Measurements from ENCODE around the gene AK8. TPM values are rescaled to one million over a fixed set of nuclear protein-coding genes. Genes with fewer than 3 reads are reported as not detected.

The AK8 gene
- total RNA-seq, 3 donors from 2014 or later (not counting 1 experiment from before 2014, with no cell fraction given), result 0.14 to 0.21 (median 0.18) TPM

GRCh38 chr9:132702254-132702653 is 175.8 kb downstream of the AK8 start:
- peaks cover 16 to 19% of the 10 kb centered on the region in 2 donors for H3K27me3 Mint-ChIP-seq (ENCODE audit: low read depth in 2 of 2)
- no peaks in the 10 kb centered on the region for H3K4me1 Mint-ChIP-seq
- no peak overlapping the region for H3K27ac ChIP-seq (ENCODE audit: low read length)
- ATAC-seq (no peak), DNase-seq (no peak)
- no peaks in the 10 kb centered on the region for H3K4me1 ChIP-seq (ENCODE audit: control insufficient read depth, insufficient read depth, low read length)
- peaks cover 16% of the 10 kb centered on the region for H3K36me3 Mint-ChIP-seq
- H3K27ac Mint-ChIP-seq, result no peak overlapping the region
- H3K36me3 ChIP-seq (ENCODE audit: control insufficient read depth, insufficient read depth, low read length), result no peaks in the 10 kb centered on the region
- TF ChIP-seq CTCF (IDR thresholded peaks at IDR 0.05), result no peak
- peaks cover 5 to 6% of the 10 kb centered on the region in 2 donors for H3K9me3 Mint-ChIP-seq
- no peak overlapping the region for H3K4me3 Mint-ChIP-seq
- H3K9me3 ChIP-seq (ENCODE audit: control insufficient read depth, insufficient read depth, low read length), result peaks cover 2% of the 10 kb centered on the region
- H3K4me3 ChIP-seq (ENCODE audit: low read length), result no peak overlapping the region
- 0% methylated on average over 1 of the region's 1 CpG for WGBS (ENCODE audit: insufficient coverage)
- no peaks in the 10 kb centered on the region for H3K27me3 ChIP-seq (ENCODE audit: control insufficient read depth, insufficient read depth, low read length)
- intact Hi-C loops (cut with micrococcal nuclease), result no loop called here

GRCh38 chr9:132699956-132700355 is 178.1 kb downstream of the AK8 start:
- Mint-ChIP-seq H3K9me3 (peaks cover 5 to 10% of the 10 kb centered on the region in 2 donors), H3K36me3 (peaks cover 30% of the 10 kb centered on the region), H3K4me1 (no peaks in the 10 kb centered on the region), H3K27me3 (ENCODE audit: low read depth in 2 of 2) (peaks cover 10 to 19% of the 10 kb centered on the region in 2 donors), H3K27ac (no peak overlapping the region), H3K4me3 (no peak overlapping the region)
- intact Hi-C loops (cut with micrococcal nuclease), result no loop called here
- H3K4me3 ChIP-seq (ENCODE audit: low read length), result no peak overlapping the region
- peaks cover 5% of the 10 kb centered on the region for H3K9me3 ChIP-seq (ENCODE audit: control insufficient read depth, insufficient read depth, low read length)
- H3K4me1 ChIP-seq (ENCODE audit: control insufficient read depth, insufficient read depth, low read length), result no peaks in the 10 kb centered on the region
- 53% methylated on average over 1 of the region's 1 CpG for WGBS (ENCODE audit: insufficient coverage)
- no peaks in the 10 kb centered on the region for H3K27me3 ChIP-seq (ENCODE audit: control insufficient read depth, insufficient read depth, low read length)
- TF ChIP-seq CTCF (IDR thresholded peaks at IDR 0.05), result no peak
- no peaks in the 10 kb centered on the region for H3K36me3 ChIP-seq (ENCODE audit: control insufficient read depth, insufficient read depth, low read length)
- no peak overlapping the region for H3K27ac ChIP-seq (ENCODE audit: low read length)
- ATAC-seq (no peak), DNase-seq (no peak)

- H3K27ac ChIP-seq (ENCODE audit: low read length), result no peak overlapping the region
- H3K4me3 Mint-ChIP-seq, result no peak overlapping the region
- H3K27ac Mint-ChIP-seq, result no peak overlapping the region
- 58% methylated on average over 3 of the region's 4 CpGs for WGBS (ENCODE audit: insufficient coverage)
- peaks cover 5 to 10% of the 10 kb centered on the region in 2 donors for H3K9me3 Mint-ChIP-seq
- H3K36me3 ChIP-seq (ENCODE audit: control insufficient read depth, insufficient read depth, low read length), result no peaks in the 10 kb centered on the region
- peaks cover 7 to 19% of the 10 kb centered on the region in 2 donors for H3K27me3 Mint-ChIP-seq (ENCODE audit: low read depth in 2 of 2)
- intact Hi-C loops (cut with micrococcal nuclease), result no loop called here
- no peak overlapping the region for H3K4me3 ChIP-seq (ENCODE audit: low read length)
- no peak for TF ChIP-seq CTCF (IDR thresholded peaks at IDR 0.05)
- DNase-seq, result no peak
- H3K9me3 ChIP-seq (ENCODE audit: control insufficient read depth, insufficient read depth, low read length), result peaks cover 5% of the 10 kb centered on the region
- peaks cover 4 to 7% of the 10 kb centered on the region in 2 donors for H3K4me1 Mint-ChIP-seq
- H3K27me3 ChIP-seq (ENCODE audit: control insufficient read depth, insufficient read depth, low read length), result no peaks in the 10 kb centered on the region
- peaks cover 30% of the 10 kb centered on the region for H3K36me3 Mint-ChIP-seq
- ATAC-seq, result no peak
- H3K4me1 ChIP-seq (ENCODE audit: control insufficient read depth, insufficient read depth, low read length), result no peaks in the 10 kb centered on the region
Observed at GRCh38 chr9:132698989-132699388, 179.1 kb downstream of the AK8 start.

DNA sequence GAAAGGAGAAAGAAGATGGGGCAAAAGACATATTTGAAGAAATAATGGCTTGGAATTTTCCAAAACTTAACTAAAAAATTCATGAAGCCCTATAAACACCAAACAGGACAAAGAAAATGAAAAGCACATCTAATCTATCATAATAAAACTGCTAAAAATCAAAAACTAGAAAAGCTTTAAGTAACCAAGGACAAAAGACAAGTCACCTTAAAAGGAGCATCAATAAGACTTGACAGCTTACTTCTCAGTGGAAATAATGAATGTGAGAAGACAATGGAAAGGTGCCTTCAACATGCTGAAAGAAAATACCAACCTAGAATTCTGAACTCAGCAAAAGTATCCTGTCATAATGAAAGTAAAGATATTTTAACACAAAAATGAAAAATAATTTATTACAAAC is 180.9 kb downstream of the AK8 start:
- DNase-seq, result no peak
- H3K4me1 Mint-ChIP-seq, result peaks cover 4 to 8% of the 10 kb centered on the region in 2 donors
- Histone ChIP-seq H3K4me1 (ENCODE audit: control insufficient read depth, insufficient read depth, low read length) (no peaks in the 10 kb centered on the region), H3K36me3 (ENCODE audit: control insufficient read depth, insufficient read depth, low read length) (no peaks in the 10 kb centered on the region), H3K4me3 (ENCODE audit: low read length) (no peak overlapping the region), H3K27ac (ENCODE audit: low read length) (no peak overlapping the region), H3K27me3 (ENCODE audit: control insufficient read depth, insufficient read depth, low read length) (no peaks in the 10 kb centered on the region), H3K9me3 (ENCODE audit: control insufficient read depth, insufficient read depth, low read length) (peaks cover 5% of the 10 kb centered on the region)
- peaks cover 0 to 12% of the 10 kb centered on the region in 2 donors for H3K27me3 Mint-ChIP-seq (ENCODE audit: low read depth in 2 of 2)
- no peak for TF ChIP-seq CTCF (IDR thresholded peaks at IDR 0.05)
- intact Hi-C loops (cut with micrococcal nuclease), result no loop called here
- no peak overlapping the region for H3K27ac Mint-ChIP-seq
- no peak overlapping the region for H3K4me3 Mint-ChIP-seq
- H3K36me3 Mint-ChIP-seq, result peaks cover 30% of the 10 kb centered on the region
- H3K9me3 Mint-ChIP-seq, result peaks cover 5 to 10% of the 10 kb centered on the region in 2 donors
- ATAC-seq, result no peak

All from natural killer cell (primary cell).